GM12878 (cell line): ENCODE measurements around the gene TP73. TPM values are rescaled to one million over a fixed set of nuclear protein-coding genes. Genes with fewer than 3 reads are reported as not detected.

Source experiments
- ATAC-seq: fragments of 200-7000 bp; cut with Tn5 transposase; 3 replicates; pipeline ENCODE4 v1.9.1; 2020; ENCODE audit warnings: mild to moderate bottlenecking, moderate library complexity
- BruUV-seq: library from RNA; stranded (reverse); fragments of 400-500 nt; replicated peaks from 2 replicates; lab custom pipeline; 2021; lab: Mats Ljungman, UMichigan
- CTCF ChIA-PET: fragments of 300-600 bp; sonication (Branson Sonifier 250); formaldehyde crosslinking; extraction: SDS; loops from one replicate; lab custom pipeline; 2021; ENCODE audit warnings: inconsistent platforms; lab: Yijun Ruan, JAX
- POLR2A ChIA-PET: fragments of 350-600 bp; formaldehyde crosslinking; extraction: SDS; loops from one replicate; lab custom pipeline; 2021; ENCODE audit warnings: inconsistent platforms; lab: Charles Lee
- RAD21 ChIA-PET: fragments of 300-600 bp; sonication (Branson Sonifier 250); formaldehyde crosslinking; loops from one replicate; lab custom pipeline; 2023; ENCODE audit warnings: antibody characterized with exemption; ENCODE audit not compliant: unreplicated experiment; lab: Charles Lee
- SMC1A ChIA-PET: fragments of 300-600 bp; sonication (Branson Sonifier 250); formaldehyde crosslinking; loops from one replicate; lab custom pipeline; 2023; ENCODE audit not compliant: unreplicated experiment, uncharacterized antibody; lab: Charles Lee
- DNase-seq: peaks from one replicate; pipeline ENCODE4 v3.0.0-alpha.2; 2011; ENCODE audit warnings: low read depth, low spot score
- FAIRE-seq: peaks from 3 replicates; lab custom pipeline; 2011; peaks lifted over from hg19 to GRCh38; lab: Jason Lieb, UNC
- H2AFZ ChIP-seq: 2 replicates; pipeline ENCODE4 v1.6.0; 2011; ENCODE audit warnings: low read depth, low read length, control low read depth; ENCODE audit not compliant: control insufficient read depth
- H3K27ac ChIP-seq: 2 replicates; pipeline ENCODE4 v1.5.1; 2011; ENCODE audit warnings: control low read depth; ENCODE audit not compliant: control insufficient read depth, insufficient read depth
- H3K27me3 ChIP-seq, 2 experiments: replicated peaks in 1 of 2; 2 replicates each; pipeline versions ENCODE4 v1.6.0 to v1.6.1; 2011; ENCODE audit warnings: low read length in 1 of 2; ENCODE audit not compliant: control insufficient read depth in 2 of 2, insufficient read depth in 2 of 2
- H3K36me3 ChIP-seq, 2 experiments: 2 replicates each; pipeline ENCODE4 v1.5.1; 2011; ENCODE audit warnings: low read length in 1 of 2; ENCODE audit not compliant: control insufficient read depth in 2 of 2, insufficient read depth in 2 of 2
- H3K4me1 ChIP-seq: 2 replicates; pipeline ENCODE4 v1.6.1; 2011; ENCODE audit warnings: mild to moderate bottlenecking, low read length, moderate library complexity, mixed read lengths; ENCODE audit not compliant: control insufficient read depth, insufficient read depth
- H3K4me2 ChIP-seq: 2 replicates; pipeline ENCODE4 v1.6.0; 2011; ENCODE audit warnings: control low read depth; ENCODE audit not compliant: control insufficient read depth, insufficient read depth
- H3K4me3 ChIP-seq: fragments of 200-600 bp; sonication (generic); 2 replicates; pipeline ENCODE4 v1.5.1; 2016
- H3K79me2 ChIP-seq: 2 replicates; pipeline ENCODE4 v1.6.0; 2011; ENCODE audit warnings: low read length; ENCODE audit not compliant: control insufficient read depth, insufficient read depth
- H3K9ac ChIP-seq: 2 replicates; pipeline ENCODE4 v1.8.0; 2011; ENCODE audit warnings: low read length, control low read depth, mixed read lengths; ENCODE audit not compliant: control insufficient read depth, insufficient read depth
- H3K9me3 ChIP-seq: replicated peaks from 3 replicates; pipeline ENCODE4 v1.5.1; 2011; ENCODE audit warnings: mild to moderate bottlenecking, low read length; ENCODE audit not compliant: control insufficient read depth, insufficient read depth
- H4K20me1 ChIP-seq: 2 replicates; pipeline ENCODE4 v1.6.0; 2011; ENCODE audit not compliant: control insufficient read depth, insufficient read depth
- BACH1 ChIP-seq: fragments of 450-650 bp; IDR thresholded peaks from 2 replicates; pipeline ENCODE4 v1.6.1; 2017; ENCODE audit warnings: mild to moderate bottlenecking, borderline replicate concordance
- CBX5 ChIP-seq: sonication (generic); IDR thresholded peaks from 2 replicates; pipeline ENCODE4 v1.6.1; 2016; ENCODE audit warnings: low read depth, moderate library complexity, mild to moderate bottlenecking, inconsistent platforms
- IKZF1 ChIP-seq: fragments of 450-650 bp; conservative IDR thresholded peaks from 2 replicates; pipeline ENCODE4 v1.6.1; 2017; ENCODE audit warnings: antibody characterized with exemption, mild to moderate bottlenecking
- MLLT1 ChIP-seq: fragments of 450-650 bp; IDR thresholded peaks from 2 replicates; pipeline ENCODE4 v1.6.1; 2016; ENCODE audit warnings: mild to moderate bottlenecking
- MXI1 ChIP-seq: fragments of 150-350 bp; IDR thresholded peaks from 2 replicates; pipeline ENCODE4 v1.6.1; 2011; ENCODE audit warnings: low read depth, mild to moderate bottlenecking, inconsistent platforms, low read length, improper control_type of control experiment
- NR2F1 ChIP-seq: fragments of 450-650 bp; conservative IDR thresholded peaks from 2 replicates; pipeline ENCODE4 v1.6.1; 2017; ENCODE audit warnings: mild to moderate bottlenecking
- RCOR1 ChIP-seq: conservative IDR thresholded peaks from 2 replicates; pipeline ENCODE4 v1.6.1; 2012; ENCODE audit warnings: low read depth, low read length, improper control_type of control experiment
- SMAD5 ChIP-seq: IDR thresholded peaks from 2 replicates; pipeline ENCODE4 v1.6.1; 2016; ENCODE audit warnings: antibody characterized with exemption, low read depth
- WGBS: methylation state at CpG from one replicate; pipeline ENCODE4 v1.1.6; 2016; ENCODE audit warnings: low lambda C conversion rate; ENCODE audit not compliant: insufficient replicate concordance, insufficient coverage; ENCODE audit errors: missing lambda C conversion rate; 5-methylcytosine and 5-hydroxymethylcytosine counted together
- in situ Hi-C: fragments of 300-500 bp; cut with MboI; formaldehyde crosslinking; loops from 9 replicates; pipeline ENCODE4 v1.14.3; 2018; ENCODE audit warnings: mixed read lengths
- intact Hi-C: fragments of 100-400 bp; cut with micrococcal nuclease; formaldehyde crosslinking; loops from one replicate; pipeline ENCODE4 v1.14.2; 2022; ENCODE audit not compliant: unreplicated experiment
- polyA plus RNA-seq, 11 experiments: library from polyadenylated mRNA; depleted of rRNA in 4 of 11; unstranded in 6 of 11; stranded (reverse) in 5 of 11; fragments of >200 nt; fragmentation: Nextera tagmentation in 4 of 11; fragmentation: Illumina TruSeq in 1 of 11; extraction: Ambion mirVana in 4 of 11; extraction: Trizol in 1 of 11; gene quantifications; 1 replicate in 1 of 11; 2 replicates in 10 of 11; pipeline versions ENCODE4 v1.2.1 to v1.2.3, GENCODE V29; 2011 to 2016; ENCODE audit warnings: inconsistent platforms in 2 of 11, missing spikeins in 2 of 11, low read depth in 1 of 11
- total RNA-seq, 4 experiments: library from RNA; depleted of rRNA in 3 of 4; stranded (reverse); fragments of >200 nt in 3 of 4; fragmentation: Illumina TruSeq in 1 of 4; extraction: Trizol in 1 of 4; gene quantifications; 2 replicates each; pipeline versions ENCODE4 v1.2.1 to v1.2.3, GENCODE V29; 2013 to 2021
- TF ChIP-seq, protein P1 (sequence below): fragments of 450-650 bp; IDR thresholded peaks from 2 replicates; pipeline ENCODE4 v1.6.1; 2016; ENCODE audit warnings: mild to moderate bottlenecking

Gene TP73
- total and polyA plus RNA-seq, 10 of the 15 experiments (the other 5 are each of a cell fraction or from before 2014, with no cell fraction given) = 0.08 to 54.2 (median 14.9) TPM

DNA sequence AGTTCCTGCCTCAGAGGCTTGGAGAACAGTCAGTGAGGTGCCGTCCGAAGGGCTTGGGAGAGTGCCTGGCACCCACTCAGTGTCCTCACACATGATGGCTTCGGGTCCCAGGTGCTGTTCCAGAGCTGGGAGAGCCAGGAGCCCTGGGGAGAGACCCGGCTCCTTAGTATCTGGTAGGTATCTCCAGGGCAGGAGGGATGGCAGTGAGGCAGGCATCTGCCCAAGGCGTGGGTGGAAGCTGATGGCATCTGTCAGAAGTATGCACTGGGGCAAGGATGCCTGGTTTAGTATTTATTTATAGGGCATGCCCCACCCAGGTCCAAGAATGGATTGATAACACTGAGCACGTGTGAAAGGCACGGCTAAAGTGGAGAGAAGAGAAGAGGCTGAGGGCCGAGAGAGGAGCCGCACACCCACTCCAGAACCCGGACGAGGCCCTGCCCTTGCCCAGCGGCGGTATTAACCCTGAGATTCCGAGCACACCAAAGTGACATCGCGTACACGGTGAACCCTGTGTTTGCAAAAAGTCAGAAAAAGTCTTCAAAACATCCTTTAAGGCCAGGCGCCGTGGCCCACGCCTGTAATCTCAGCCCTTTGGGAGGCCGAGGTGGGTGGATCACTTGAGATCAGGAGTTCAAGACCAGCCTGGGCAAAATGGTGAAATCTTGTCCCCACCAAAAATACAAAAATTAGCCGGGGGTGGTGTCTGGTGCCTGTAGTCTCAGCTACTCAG lies 2.4 kb downstream of the TP73 start:
- Histone ChIP-seq H3K27me3 (no peaks in the 10 kb centered on the region), H2AFZ (no peak overlapping the region), H3K79me2 (peaks cover 81% of the 10 kb centered on the region), H3K9me3 (no peaks in the 10 kb centered on the region), H3K27ac (peak overlapping the region; percentile 93), H3K4me2 (peak overlapping the region; percentile 75), H3K4me3 (peak overlapping the region; percentile 82), H3K36me3 (peaks cover 0 to 2% of the 10 kb centered on the region in 2 experiments; a peak in 2 of 4 replicates), H3K9ac (peak overlapping the region; percentile 65), H4K20me1 (no peaks in the 10 kb centered on the region), H3K4me1 (peaks cover 42% of the 10 kb centered on the region)
- intact Hi-C loops = no loop called here
- 77% methylated on average over 22 of the region's 22 CpGs for WGBS
- DNase-seq (no peak), ATAC-seq (no peak), FAIRE-seq (no peak)
- SMC1A ChIA-PET = interaction anchor here (5.8 to 7.7 kb wide), 3 partner anchors 12 to 22 kb away, joined by 53 to 117 read pairs (median 65); no protein-coding TSS in a partner anchor
- POLR2A ChIA-PET = interaction anchor here (3.7 to 11.3 kb wide), 3 partner anchors 12 to 23 kb away, joined by 49 to 184 read pairs (median 65); no protein-coding TSS in a partner anchor
- CTCF ChIA-PET = interaction anchor here (0.8 to 7.7 kb wide), 9 partner anchors 10 to 66 kb away, joined by 3 to 91 read pairs (median 4); no protein-coding TSS in a partner anchor
- in situ Hi-C loops = no loop called here
- BruUV-seq = no TSS peak
- RAD21 ChIA-PET = interaction anchor here (0.6 to 6.3 kb wide), 6 partner anchors 11 to 69 kb away, joined by 3 to 117 read pairs (median 30); no protein-coding TSS in a partner anchor
- TF ChIP-seq NR2F1 (0 out of 2 replicates have a peak, but pooled peaks have one; percentile 11), RCOR1 (no peak), MLLT1 (peak; percentile 82), MXI1 (no peak), IKZF1 (0 out of 2 replicates have a peak, but pooled peaks have one; percentile 12), SMAD5 (no peak), BACH1 (no peak), CBX5 (no peak)
- TF ChIP-seq, protein P1, sequence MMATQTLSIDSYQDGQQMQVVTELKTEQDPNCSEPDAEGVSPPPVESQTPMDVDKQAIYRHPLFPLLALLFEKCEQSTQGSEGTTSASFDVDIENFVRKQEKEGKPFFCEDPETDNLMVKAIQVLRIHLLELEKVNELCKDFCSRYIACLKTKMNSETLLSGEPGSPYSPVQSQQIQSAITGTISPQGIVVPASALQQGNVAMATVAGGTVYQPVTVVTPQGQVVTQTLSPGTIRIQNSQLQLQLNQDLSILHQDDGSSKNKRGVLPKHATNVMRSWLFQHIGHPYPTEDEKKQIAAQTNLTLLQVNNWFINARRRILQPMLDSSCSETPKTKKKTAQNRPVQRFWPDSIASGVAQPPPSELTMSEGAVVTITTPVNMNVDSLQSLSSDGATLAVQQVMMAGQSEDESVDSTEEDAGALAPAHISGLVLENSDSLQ = no peak
